GM12864 (cell line): ENCODE data around the gene POM121.
"Not testable (repeated sequence)": the region's sequence is repeated elsewhere in the genome, so short reads cannot be mapped to it uniquely, and the experiment has no call there.

Experiments
- DNase-seq: peaks from one replicate; pipeline ENCODE4 v3.0.0-alpha.2; 2011; ENCODE audit warnings: low read depth
- H3K4me3 ChIP-seq: 2 replicates; pipeline ENCODE4 v1.5.1; 2011; ENCODE audit warnings: mild to moderate bottlenecking, low read depth, low read length, control low read depth

The POM121 gene

GRCh38 chr7:72960626-72961345 is 35.9 kb downstream of the POM121 start:
- not testable (repeated sequence) for H3K4me3 ChIP-seq, DNase-seq

- not testable (repeated sequence) for H3K4me3 ChIP-seq, DNase-seq
Measured at GRCh38 chr7:72961346-72961650, 36.4 kb downstream of the POM121 start.

GRCh38 chr7:72963056-72963455 is 38.2 kb downstream of the POM121 start:
- DNase-seq, H3K4me3 ChIP-seq: not testable (repeated sequence)

GRCh38 chr7:72965186-72965975 is 40.5 kb downstream of the POM121 start:
- DNase-seq, H3K4me3 ChIP-seq: not testable (repeated sequence)

GRCh38 chr7:72966892-72967291 is 42.0 kb downstream of the POM121 start:
- DNase-seq, H3K4me3 ChIP-seq: not testable (repeated sequence)

- DNase-seq, H3K4me3 ChIP-seq: not testable (repeated sequence)
Measured at GRCh38 chr7:72968980-72969516, 44.2 kb downstream of the POM121 start, which contains the start of gene TRIM74. TRIM74 (minus strand) TSS chr7:72969466; CDS start chr7:72966157, 3,309 bp downstream.

- not testable (repeated sequence) for DNase-seq, H3K4me3 ChIP-seq
Measured at GRCh38 chr7:72969688-72970087, 44.8 kb downstream of the POM121 start.

- not testable (repeated sequence) for DNase-seq
Measured at GRCh38 chr7:72971505-72971904, 46.6 kb downstream of the POM121 start.

GRCh38 chr7:72974781-72975180 is 49.9 kb downstream of the POM121 start:
- DNase-seq, H3K4me3 ChIP-seq: not testable (repeated sequence)

More at GRCh38 chr7:72971505-72971904, 46.6 kb downstream of the POM121 start:
- not testable (repeated sequence) for H3K4me3 ChIP-seq

- DNase-seq, H3K4me3 ChIP-seq: not testable (repeated sequence)
Measured at GRCh38 chr7:72975656-72976286, 50.9 kb downstream of the POM121 start.

GRCh38 chr7:72976434-72976833 is 51.5 kb downstream of the POM121 start:
- H3K4me3 ChIP-seq, DNase-seq: not testable (repeated sequence)

- not testable (repeated sequence) for DNase-seq, H3K4me3 ChIP-seq
Measured at GRCh38 chr7:72980382-72980781, 55.5 kb downstream of the POM121 start.

- not testable (repeated sequence) for H3K4me3 ChIP-seq, DNase-seq
Measured at GRCh38 chr7:72982084-72982483, 57.2 kb downstream of the POM121 start.

- H3K4me3 ChIP-seq, DNase-seq: not testable (repeated sequence)
Measured at GRCh38 chr7:72990146-72990913, 65.4 kb downstream of the POM121 start.

- H3K4me3 ChIP-seq, DNase-seq: not testable (repeated sequence)
Measured at GRCh38 chr7:72995484-72995883, 70.6 kb downstream of the POM121 start.

GRCh38 chr7:72997447-72997846 is 72.6 kb downstream of the POM121 start:
- not testable (repeated sequence) for H3K4me3 ChIP-seq, DNase-seq

GRCh38 chr7:72997887-72998468 is 73.1 kb downstream of the POM121 start:
- not testable (repeated sequence) for DNase-seq, H3K4me3 ChIP-seq
